Limb (tissue), 2 donors: ENCODE measurements around the gene ZNF831.

Experiments used
- DNase-seq, 2 donors: peaks; one replicate each; pipeline ENCODE4 v3.0.0-alpha.2; 2016; ENCODE audit errors: extremely low spot score in 2 of 2

The ZNF831 gene

DNA sequence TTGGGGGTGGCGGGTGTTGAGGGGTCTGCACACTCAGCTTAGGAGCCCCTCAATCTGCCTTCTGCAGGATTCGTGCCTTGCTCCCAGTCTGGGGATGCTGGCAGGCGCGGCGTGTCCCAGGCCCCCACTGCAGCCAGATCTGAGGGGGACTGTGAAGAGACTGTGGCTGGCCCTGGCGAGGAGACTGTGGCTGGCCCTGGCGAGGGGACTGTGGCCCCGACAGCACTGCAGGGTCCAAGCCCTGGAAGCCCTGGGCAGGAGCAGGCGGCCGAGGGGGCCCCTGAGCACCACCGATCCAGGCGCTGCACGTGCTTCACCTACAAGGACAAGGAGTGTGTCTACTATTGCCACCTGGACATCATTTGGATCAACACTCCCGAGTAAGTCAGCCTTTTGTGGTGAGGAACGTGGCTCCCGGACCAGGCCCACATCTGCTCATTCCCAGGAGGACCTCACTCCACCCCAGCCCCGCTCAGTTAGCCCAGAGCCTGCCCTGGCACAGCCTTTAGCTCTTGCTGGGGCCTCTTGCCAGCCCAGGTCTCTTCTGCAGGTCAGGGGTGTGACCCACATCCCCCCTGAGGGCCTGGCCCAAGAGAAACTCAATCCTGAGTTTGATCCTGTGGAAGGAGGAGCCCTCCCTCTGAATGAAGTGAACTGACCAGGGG is 137.9 kb downstream of the ZNF831 start:
- no peak for DNase-seq

DNA sequence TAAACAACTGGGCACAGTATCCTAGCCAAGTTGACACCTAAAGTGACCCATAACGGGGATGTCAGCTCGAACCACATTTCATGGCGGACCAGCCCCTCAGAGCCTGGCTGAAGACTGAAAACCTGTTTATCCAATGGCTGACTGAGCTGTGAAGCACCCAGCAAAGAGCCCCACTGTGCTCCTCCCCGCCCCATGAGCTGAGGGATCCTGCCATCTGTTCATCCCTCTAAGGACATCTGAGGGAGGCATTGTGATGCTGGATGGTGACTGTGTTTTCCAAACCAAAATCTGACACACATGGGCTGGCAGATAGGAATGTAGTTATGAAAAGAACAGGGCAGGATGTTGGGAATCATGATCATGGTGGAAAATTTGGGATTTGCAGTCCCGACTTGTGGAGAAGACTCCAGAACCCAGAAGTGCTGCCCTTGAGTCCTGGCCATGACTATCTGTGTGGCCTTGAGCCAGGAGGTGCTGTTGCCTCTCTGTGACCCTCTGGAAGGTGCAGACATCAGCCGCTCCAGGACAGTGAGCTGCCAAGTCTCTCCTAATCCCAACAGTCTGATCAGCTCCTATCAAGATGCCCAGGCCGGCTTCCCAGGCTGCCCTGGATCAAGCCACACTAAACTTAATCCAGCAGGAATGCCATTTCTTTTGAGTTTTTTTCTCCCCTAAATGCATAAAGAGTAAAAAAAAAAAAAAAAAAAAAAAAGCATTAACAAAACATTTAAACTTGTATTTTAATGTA is 142.5 kb downstream of the ZNF831 start:
- no peak for DNase-seq

DNA sequence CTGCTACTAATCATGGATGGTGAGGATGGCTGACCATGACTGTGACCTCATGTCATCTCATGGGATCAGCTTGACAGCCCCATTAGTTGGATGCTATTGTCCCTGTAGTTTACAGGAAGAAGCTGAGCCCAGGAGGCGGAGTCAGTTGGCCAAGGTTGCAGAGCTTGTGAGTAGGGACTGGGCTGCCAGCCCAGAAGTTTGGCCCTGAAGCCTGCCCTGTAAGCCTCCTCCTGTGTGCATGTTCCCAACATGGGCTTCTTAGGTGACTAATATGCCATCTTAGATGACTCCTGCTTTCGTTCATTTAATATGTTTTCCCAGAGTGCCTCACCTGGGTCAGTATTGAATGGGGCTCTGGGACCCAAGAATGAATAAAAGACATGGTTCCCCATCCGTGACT is 143.6 kb downstream of the ZNF831 start:
- no peak for DNase-seq
